Panc1 (cell line): ENCODE results near the gene LGALS16. TPM values are rescaled to one million over a fixed set of nuclear protein-coding genes. Genes with fewer than 3 reads are reported as not detected.

Experiments used
- ATAC-seq: fragments of 200-7000 bp; cut with Tn5 transposase; 2 replicates; pipeline ENCODE4 v1.9.1; 2020; ENCODE audit warnings: mild to moderate bottlenecking, moderate library complexity
- BruUV-seq: library from RNA; stranded (reverse); fragments of 400-500 nt; replicated peaks from 2 replicates; lab custom pipeline; 2021; lab: Mats Ljungman, UMichigan
- CTCF ChIA-PET: fragments of 300-600 bp; sonication (Branson Sonifier 250); formaldehyde crosslinking; loops from one replicate; lab custom pipeline; 2022; ENCODE audit warnings: antibody characterized with exemption; lab: Charles Lee
- POLR2A ChIA-PET: fragments of 300-600 bp; sonication (Branson Sonifier 250); formaldehyde crosslinking; loops from one replicate; lab custom pipeline; 2022; ENCODE audit warnings: antibody characterized with exemption; lab: Charles Lee
- DNase-seq: peaks from one replicate; pipeline ENCODE4 v3.0.0-alpha.2; 2010; ENCODE audit warnings: low read depth, low spot score
- H3K27ac ChIP-seq: 2 replicates; pipeline ENCODE4 v1.5.1; 2011; ENCODE audit warnings: mild to moderate bottlenecking, low read length, inconsistent platforms
- H3K27me3 ChIP-seq: fragments of 200-500 bp; sonication (Bioruptor generic); 2 replicates; pipeline ENCODE4 v1.6.0; 2014; ENCODE audit warnings: low read length, inconsistent platforms; ENCODE audit not compliant: control insufficient read depth, insufficient read depth
- H3K36me3 ChIP-seq: fragments of 200-500 bp; sonication (Bioruptor generic); 2 replicates; pipeline ENCODE4 v1.5.1; 2014; ENCODE audit warnings: inconsistent platforms, mild to moderate bottlenecking, low read length, moderate library complexity; ENCODE audit not compliant: control insufficient read depth, insufficient read depth
- H3K4me1 ChIP-seq: 2 replicates; pipeline ENCODE4 v1.5.1; 2011; ENCODE audit warnings: inconsistent platforms, mild to moderate bottlenecking, low read length, moderate library complexity; ENCODE audit not compliant: control insufficient read depth, insufficient read depth
- H3K4me3 ChIP-seq, 2 experiments: 2 replicates each; pipeline ENCODE4 v1.5.1; 2011 to 2012; ENCODE audit warnings: low read depth in 2 of 2, low read length in 2 of 2, mild to moderate bottlenecking in 2 of 2, inconsistent platforms in 1 of 2, moderate library complexity in 1 of 2
- H3K9me3 ChIP-seq: fragments of 200-500 bp; sonication (Bioruptor generic); 2 replicates; pipeline ENCODE4 v1.5.1; 2014; ENCODE audit warnings: low read depth, mild to moderate bottlenecking, inconsistent platforms, low read length, moderate library complexity; ENCODE audit not compliant: control insufficient read depth, insufficient read depth
- CTCF ChIP-seq: fragments of 450-650 bp; IDR thresholded peaks from 2 replicates; pipeline ENCODE4 v1.5.1; 2017; ENCODE audit warnings: mild to moderate bottlenecking
- POLR2AphosphoS5 ChIP-seq: IDR thresholded peaks from 2 replicates; pipeline ENCODE4 v1.6.1; 2012; ENCODE audit warnings: mild to moderate bottlenecking, low read depth, low read length, moderate library complexity
- REST ChIP-seq, 2 experiments: IDR thresholded peaks; 2 replicates each; pipeline ENCODE4 v1.6.1; 2011 to 2012; ENCODE audit warnings: low read depth in 2 of 2, control low read depth in 1 of 2, low read length in 1 of 2, mild to moderate bottlenecking in 1 of 2, moderate library complexity in 1 of 2; ENCODE audit not compliant: insufficient read depth in 1 of 2
- SIN3A ChIP-seq: IDR thresholded peaks from 2 replicates; pipeline ENCODE4 v1.6.1; 2012; ENCODE audit warnings: low read depth, mild to moderate bottlenecking, low read length, moderate library complexity, borderline replicate concordance; ENCODE audit not compliant: insufficient read depth
- TCF7L2 ChIP-seq: IDR thresholded peaks from 2 replicates; pipeline ENCODE4 v1.6.1; 2011; ENCODE audit warnings: mild to moderate bottlenecking, low read depth, low read length, inconsistent platforms
- in situ Hi-C: cut with HindIII; loops from 2 replicates; pipeline ENCODE4 v1.10.0; 2016; ENCODE audit warnings: low sequenced_read_pairs, low pct_unique_long_range_greater_than_20kb
- intact Hi-C: fragments of 100-400 bp; cut with micrococcal nuclease; formaldehyde crosslinking; loops from one replicate; pipeline ENCODE4 v1.10.0; 2022; ENCODE audit not compliant: unreplicated experiment
- total RNA-seq: library from RNA; stranded (reverse); gene quantifications from one replicate; pipeline ENCODE4 v1.2.1, GENCODE V29; 2021; ENCODE audit not compliant: unreplicated experiment

Gene LGALS16
- total RNA-seq, 1 experiment from 2014 or later, result not detected

- H3K4me1 ChIP-seq, result no peaks in the 10 kb centered on the region
- peaks cover 78% of the 10 kb centered on the region for H3K27me3 ChIP-seq
- no peak for DNase-seq
- TF ChIP-seq SIN3A, result no peak
- no peak for TF ChIP-seq REST (IDR thresholded peaks at IDR 0.05; ENCODE audit: insufficient read depth in 1 of 2, low read depth in 2 of 2, low read length in 1 of 2)
- TF ChIP-seq TCF7L2, result no peak
- no peak for TF ChIP-seq CTCF
- no peak for TF ChIP-seq POLR2AphosphoS5
- no peaks in the 10 kb centered on the region for H3K9me3 ChIP-seq
- intact Hi-C loops, result no loop called here
- in situ Hi-C loops, result no loop called here
- peak; percentile 52 for ATAC-seq
- H3K27ac ChIP-seq, result no peak within 1 kb of the TSS
- no peak within 1 kb of the TSS for H3K4me3 ChIP-seq
- BruUV-seq, result no TSS peak
- POLR2A ChIA-PET, result no interaction called here
- H3K36me3 ChIP-seq, result no peaks in the 10 kb centered on the region
- CTCF ChIA-PET, result interaction anchor here (0.5 to 0.8 kb wide), 3 partner anchors 84 to 601 kb away, joined by 3 to 5 read pairs (median 4); no protein-coding TSS in a partner anchor
These were observed 48.7 kb downstream of the LGALS16 start, which contains the start of gene LGALS14 for GRCh38 chr19:39704181-39705044. TSS of gene LGALS14 (plus strand) at chr19:39704481. CDS start at chr19:39704529, 48 bp downstream.

- ChIA-PET POLR2A (interaction anchor here (0.5 to 0.6 kb wide), 2 partner anchors 64 to 325 kb away, joined by 3 read pairs; no protein-coding TSS in a partner anchor), CTCF (interaction anchor here (0.5 to 1.8 kb wide), 3 partner anchors 10 to 154 kb away, joined by 3 to 7 read pairs (median 5); no protein-coding TSS in a partner anchor)
- ATAC-seq (peak; percentile 4; the same call in 1 of the 2 replicates), DNase-seq (no peak)
- intact Hi-C loops, result no loop called here
- H3K4me1 ChIP-seq, result no peaks in the 10 kb centered on the region
- no TSS peak for BruUV-seq
- peaks cover 78% of the 10 kb centered on the region for H3K27me3 ChIP-seq
- no peak overlapping the region for H3K4me3 ChIP-seq
- in situ Hi-C loops, result no loop called here
- TF ChIP-seq SIN3A (no peak), CTCF (no peak), TCF7L2 (no peak), POLR2AphosphoS5 (no peak), REST (IDR thresholded peaks at IDR 0.05; ENCODE audit: insufficient read depth in 1 of 2, low read depth in 2 of 2, low read length in 1 of 2) (no peak)
- no peaks in the 10 kb centered on the region for H3K9me3 ChIP-seq
- no peaks in the 10 kb centered on the region for H3K36me3 ChIP-seq
- no peak overlapping the region for H3K27ac ChIP-seq
These were observed 50.0 kb downstream of the LGALS16 start for GRCh38 chr19:39705578-39706188.
